GM19025 (cell line): ENCODE data around the gene PCIF1.

Experiments
- ATAC-seq: cut with Tn5 transposase; IDR thresholded peaks from one replicate; pipeline ENCODE4 v1.9.1; 2021; ENCODE audit warnings: mild to moderate bottlenecking, low read depth, moderate library complexity; ENCODE audit not compliant: unreplicated experiment

PCIF1 gene

GRCh38 chr20:45964006-45964400 lies 29.5 kb downstream of the PCIF1 start:
- ATAC-seq, result no peak

- ATAC-seq, result no peak
Measured at GRCh38 chr20:45965169-45966002, 30.9 kb downstream of the PCIF1 start.

GRCh38 chr20:45967551-45968080 lies 33.1 kb downstream of the PCIF1 start:
- no peak for ATAC-seq

- ATAC-seq, result no peak
Measured at GRCh38 chr20:45968081-45968671, 33.7 kb downstream of the PCIF1 start.

- ATAC-seq, result no peak
Measured at GRCh38 chr20:45968801-45969711, 34.6 kb downstream of the PCIF1 start.

- ATAC-seq, result no peak
Measured at GRCh38 chr20:45969712-45970634, 35.5 kb downstream of the PCIF1 start.

- peak; percentile 0 for ATAC-seq
Measured at GRCh38 chr20:45970646-45971424, 36.4 kb downstream of the PCIF1 start.

DNA sequence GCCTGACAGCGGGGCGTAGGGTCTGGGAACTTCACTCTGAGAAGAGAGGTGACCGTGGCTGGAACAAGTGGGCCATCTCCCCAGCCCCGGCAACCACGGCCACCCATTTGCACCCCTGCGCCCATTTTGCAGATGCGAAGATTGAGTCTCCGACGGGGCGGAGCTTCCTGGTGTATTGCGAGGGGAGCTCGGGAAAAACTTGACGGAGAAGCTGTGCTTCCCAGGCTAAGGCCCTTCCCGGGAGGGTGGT lies 36.9 kb downstream of the PCIF1 start:
- ATAC-seq, result peak; percentile 23

GRCh38 chr20:45971675-45972499 lies 37.4 kb downstream of the PCIF1 start, which contains the start of gene ZNF335:
TSS of gene ZNF335 (minus strand) at chr20:45972203. CDS start at chr20:45971410, 793 bp downstream.
- ATAC-seq, result peak; percentile 65

- no peak for ATAC-seq
Measured at GRCh38 chr20:45972500-45973183, 38.2 kb downstream of the PCIF1 start.

GRCh38 chr20:45974896-45975565 lies 40.5 kb downstream of the PCIF1 start:
- no peak for ATAC-seq

DNA sequence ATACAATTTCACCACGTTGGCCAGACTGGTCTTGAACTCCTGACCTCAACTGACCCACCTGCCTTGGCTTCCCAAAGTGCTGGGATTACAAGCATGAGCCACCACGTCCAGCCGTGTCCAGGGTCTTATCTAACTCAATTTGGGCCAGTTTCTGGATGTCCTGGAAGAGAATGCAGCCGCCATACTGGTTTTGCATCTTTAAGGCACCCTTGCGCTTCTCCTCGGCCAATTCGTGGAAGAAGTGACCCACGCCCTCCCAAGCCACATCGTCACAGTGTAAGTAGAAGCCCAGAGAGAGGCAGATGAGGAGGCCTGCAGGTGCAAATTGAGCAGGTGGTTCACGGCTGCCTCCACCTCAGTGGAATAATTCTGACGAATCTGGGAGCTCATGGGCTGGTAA lies 41.2 kb downstream of the PCIF1 start:
- no peak for ATAC-seq

- ATAC-seq, result no peak
Measured at GRCh38 chr20:45976086-45976485, 41.6 kb downstream of the PCIF1 start.

DNA sequence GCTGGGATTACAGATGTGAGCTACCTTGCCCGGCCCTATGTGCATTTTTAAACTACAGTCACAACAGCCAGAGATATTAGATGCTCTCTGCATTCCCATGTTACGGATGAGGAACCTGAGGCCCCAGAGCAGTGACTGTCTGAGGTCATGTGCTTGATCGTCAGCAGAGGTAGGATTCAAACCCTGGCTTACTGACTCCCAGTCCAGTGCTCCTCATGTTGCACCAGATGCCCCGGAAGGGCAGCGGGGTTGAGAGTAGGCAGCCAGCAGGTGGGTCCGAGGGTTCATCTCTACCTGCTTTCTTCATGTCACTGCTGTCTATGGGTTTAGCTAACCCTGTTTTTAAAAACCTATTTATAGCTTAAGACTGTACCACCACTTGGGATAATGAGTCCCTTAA lies 46.8 kb downstream of the PCIF1 start:
- ATAC-seq, result no peak

DNA sequence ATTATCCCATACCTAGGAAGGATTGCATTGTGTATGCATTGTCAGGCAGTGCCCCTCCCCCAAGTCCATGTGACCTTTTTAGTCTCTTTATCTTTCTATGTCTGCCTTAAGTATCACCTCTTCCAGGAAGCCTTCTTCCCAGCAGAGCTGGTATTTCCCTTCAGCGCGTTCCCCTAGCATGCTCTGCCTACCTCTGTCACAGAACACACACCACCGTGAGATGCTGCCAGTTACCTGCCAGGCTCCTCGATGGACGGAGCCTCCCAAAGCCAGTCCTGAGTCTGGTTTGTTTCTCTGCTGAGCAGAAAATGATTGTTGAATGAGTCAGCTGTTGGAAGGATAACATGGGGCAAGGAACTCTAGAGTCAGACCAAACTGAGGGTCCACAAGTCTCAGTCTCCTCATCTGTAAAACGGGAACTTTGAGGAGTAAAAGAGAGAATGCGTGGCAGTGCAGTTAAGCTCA lies 48.8 kb downstream of the PCIF1 start:
- no peak for ATAC-seq

- ATAC-seq, result no peak
Measured at GRCh38 chr20:45985573-45985972, 51.1 kb downstream of the PCIF1 start.

GRCh38 chr20:45987108-45987780 lies 52.8 kb downstream of the PCIF1 start:
- no peak for ATAC-seq
